Smooth muscle cell of the brain vasculature (primary cell): ENCODE results near the gene TM2D1.
"Not testable (repeated sequence)": the region's sequence is repeated elsewhere in the genome, so short reads cannot be mapped to it uniquely, and the experiment has no call there.

Experiments
- DNase-seq: peaks from one replicate; pipeline ENCODE4 v3.0.0-alpha.2; 2012; ENCODE audit warnings: low read depth, low spot score

Gene TM2D1

DNA sequence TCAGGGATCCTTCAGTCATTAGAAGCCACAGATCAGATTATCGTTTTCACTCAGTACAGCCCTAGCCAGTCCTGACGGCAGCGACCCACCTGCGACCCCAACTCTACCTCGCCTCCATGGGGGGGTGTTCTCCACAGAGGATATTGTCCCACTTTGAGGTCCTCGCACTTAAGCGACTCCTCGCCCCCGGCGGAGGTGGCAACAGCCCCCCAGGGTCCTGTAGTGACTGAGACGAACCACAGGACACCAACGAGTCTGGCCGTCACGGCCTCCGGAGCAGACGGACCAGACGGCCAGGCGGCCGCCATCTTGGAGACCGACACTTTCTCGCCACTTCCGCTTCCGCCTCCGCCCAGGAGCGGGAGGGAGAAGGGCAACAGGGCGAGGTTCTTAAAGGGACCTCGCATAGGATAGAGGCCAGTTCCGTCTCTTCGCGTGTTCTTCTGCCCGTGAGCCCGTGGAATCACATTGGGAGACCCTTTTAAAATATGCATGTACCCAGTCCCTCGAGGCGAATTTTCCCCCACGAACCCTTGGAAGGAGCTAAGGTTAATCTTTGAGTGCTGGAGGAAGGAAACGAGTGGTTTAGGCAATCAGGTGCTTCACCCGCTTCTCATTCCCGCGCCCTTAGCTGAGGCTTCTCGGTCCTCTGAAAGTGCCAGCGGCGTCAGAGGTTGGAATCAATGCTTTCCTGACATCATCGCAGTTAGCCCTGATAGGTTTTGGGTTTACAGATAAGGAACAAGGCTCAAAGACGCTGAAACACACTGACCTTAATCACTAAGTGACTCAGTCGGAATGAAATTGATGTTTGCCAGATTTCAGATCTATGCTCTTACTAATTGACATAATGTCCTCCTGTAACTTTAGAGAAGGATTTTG lies at the start of gene TM2D1:
Gene TM2D1, minus strand, starts transcription at position 329 of the 882 bp plus-strand sequence. Its CDS starts 21 bp downstream, at position 308.
- DNase-seq, result peak; percentile 72

DNA sequence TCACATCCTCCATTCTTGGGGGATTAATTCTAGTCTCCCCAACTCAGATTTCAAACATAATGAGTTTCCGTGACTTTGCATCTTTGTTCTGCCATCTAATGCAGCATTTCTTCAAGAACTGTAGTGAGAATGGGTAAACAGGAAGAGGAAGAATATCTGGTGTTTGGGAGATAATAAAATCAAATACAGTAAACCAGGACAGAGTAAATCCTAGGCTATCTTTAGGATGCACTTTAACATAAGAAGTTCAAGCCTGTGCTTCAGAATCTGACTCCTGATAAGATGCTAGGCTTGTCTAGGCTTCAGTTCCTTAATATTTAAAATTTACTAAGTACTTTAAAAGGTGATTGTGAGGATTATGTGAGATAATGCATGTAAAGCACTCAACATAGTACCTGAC lies 45.2 kb upstream of the TM2D1 start:
- no peak for DNase-seq

DNA sequence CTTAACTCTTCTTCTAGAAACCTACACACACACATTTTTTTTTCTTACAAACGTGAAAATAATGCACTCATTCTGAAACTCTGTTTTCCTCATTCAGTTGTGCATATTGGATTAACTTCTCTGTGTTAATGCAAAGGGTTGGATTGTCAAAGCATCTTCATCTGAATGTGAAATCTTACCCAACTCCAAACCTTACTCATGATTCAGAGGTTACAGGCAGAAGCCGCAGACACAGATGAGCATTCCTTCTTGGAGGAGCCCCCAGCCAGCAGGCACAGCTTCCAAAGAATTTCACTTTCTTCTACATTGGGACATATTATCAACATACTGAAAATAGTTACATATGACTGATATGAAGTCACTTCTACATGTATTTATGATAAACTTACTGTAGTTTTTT lies 33.0 kb upstream of the TM2D1 start:
- DNase-seq, result no peak

DNA sequence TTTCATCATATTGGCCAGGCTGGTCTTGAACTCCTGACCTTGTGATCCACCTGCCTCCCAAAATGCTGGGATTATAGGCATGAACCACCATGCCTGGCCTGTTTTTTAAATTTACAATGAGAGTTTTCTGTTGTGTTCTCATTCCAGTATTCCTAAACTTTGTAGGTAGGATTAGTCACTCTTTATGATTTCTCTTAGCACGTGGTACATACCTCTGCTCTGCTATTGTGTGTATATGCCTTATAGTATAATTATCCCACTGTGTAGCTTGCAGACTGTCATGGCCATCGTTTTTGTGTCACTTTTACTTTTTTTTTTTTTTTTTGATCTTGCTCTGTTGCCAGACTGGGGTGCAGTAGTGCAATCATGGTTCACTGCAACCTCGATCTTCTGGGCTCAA lies 31.8 kb upstream of the TM2D1 start:
- no peak for DNase-seq

DNA sequence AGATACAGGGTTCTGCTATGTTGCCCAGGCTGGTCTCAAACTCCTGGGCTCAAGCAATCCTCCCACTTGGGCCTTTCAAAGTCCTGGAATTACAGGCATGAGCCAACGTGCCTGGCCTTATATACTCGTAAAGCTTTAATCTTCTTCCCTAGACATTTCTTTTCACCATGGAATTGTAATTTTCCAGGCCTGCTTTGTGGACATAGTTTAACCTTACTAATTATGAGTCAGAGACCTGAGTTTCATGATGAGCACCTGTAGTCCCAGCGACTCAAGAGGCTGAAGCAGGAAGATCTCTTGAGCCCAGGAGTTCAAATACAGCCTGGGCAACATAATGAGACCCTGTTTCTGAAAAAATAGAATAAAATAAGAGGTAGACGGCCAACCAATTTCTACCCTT lies 29.6 kb upstream of the TM2D1 start:
- DNase-seq, result no peak

DNA sequence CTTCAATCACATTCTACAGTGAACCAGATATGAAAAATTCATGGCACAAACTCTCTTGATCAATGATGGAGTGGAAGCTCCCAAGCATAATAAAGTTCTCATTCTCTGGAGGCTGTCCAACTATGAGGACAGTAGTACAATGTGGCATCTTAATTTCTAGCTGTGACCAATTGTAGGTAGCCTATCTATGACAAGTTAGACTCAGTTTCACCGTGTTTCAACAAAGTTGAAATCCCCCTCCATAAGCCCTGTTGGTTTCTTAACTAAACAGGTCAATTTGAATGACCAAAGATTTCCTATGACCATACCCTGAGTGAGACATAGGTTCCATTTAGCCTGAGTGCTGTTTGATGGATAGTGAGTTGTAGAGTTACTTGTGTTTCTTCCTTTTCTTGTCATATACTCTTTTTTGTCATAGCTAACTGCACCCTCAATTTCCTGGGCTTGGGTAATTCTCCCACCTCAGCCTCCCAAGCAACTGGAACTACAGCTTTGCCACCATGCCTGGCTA lies 29.1 kb upstream of the TM2D1 start:
- no peak for DNase-seq

DNA sequence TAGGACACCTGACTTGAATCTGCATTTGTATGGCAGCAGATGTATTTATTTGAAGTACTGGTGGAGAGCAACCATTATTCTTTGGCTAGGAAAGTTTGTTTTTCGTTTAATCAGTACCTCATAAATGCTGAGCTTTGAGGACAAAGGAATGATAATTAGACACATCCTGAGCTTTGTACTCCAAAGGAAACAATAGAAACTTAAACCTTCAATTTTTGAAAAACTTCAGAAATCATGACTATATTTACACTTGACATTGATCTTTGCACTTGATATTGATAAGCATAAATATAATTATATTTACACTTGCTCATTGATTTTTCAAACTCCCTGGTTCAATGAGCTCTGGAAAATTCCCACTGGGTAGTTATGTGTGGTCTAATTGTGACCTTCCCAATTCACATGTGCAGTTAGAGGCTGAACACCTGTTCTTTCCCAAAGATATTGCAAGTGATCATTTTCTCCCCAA lies 28.0 kb upstream of the TM2D1 start:
- no peak for DNase-seq

DNA sequence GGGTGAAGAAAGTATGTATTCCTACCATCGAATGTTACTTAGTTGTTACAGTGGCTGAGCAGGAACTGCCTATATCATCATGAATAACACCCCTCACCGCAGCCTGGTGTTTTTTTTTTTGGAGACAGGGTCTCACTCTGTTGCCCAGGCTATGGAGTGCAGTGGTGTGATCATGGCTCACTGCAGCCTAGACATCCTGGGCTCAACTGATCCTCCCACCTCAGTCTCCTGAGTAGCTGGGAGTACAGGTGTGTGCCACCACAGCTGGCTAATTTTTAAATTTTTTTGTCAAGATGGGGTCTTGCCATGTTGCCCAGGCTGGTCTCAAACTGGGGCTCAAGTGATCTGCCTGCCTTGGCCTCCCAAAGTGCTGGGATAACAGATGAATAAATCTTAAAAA lies 24.6 kb upstream of the TM2D1 start:
- DNase-seq, result no peak

DNA sequence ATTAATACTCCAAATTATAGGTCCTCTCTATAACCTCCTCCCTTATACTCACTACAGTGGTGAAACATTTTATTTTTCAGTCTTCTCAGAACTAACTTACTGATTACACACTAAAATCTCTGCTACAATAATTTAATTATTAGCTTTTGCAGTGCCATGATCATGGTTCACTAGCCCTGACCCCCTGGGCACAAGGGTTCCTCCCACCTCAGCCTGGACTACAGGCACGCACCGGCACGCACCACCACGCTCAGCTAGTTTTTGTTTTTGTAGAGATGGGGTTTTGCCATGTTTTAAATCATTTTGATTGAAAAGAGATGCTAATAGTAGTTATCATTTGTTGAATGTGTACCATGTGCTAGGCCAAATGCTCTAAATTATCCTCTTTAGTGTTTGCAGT lies 23.6 kb upstream of the TM2D1 start:
- DNase-seq, result no peak

DNA sequence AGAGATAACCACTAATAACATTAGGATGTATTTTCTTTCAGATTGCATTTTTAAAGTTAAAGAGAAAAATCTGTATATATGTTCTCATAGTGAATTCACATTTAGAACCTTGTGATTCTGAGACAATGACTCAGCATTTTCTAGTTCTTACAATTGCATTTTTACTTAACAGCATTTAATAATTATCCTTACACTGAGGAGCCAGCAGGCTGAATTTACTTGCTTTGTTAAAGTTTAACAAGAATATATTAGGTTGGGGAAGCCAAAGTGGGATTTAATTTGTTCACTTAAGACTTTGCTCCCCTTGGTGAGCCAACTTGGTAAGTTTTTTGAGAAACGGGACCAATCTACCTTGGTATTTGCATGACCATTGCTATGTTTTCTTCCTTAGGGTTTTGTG lies 21.9 kb upstream of the TM2D1 start:
- DNase-seq, result no peak

DNA sequence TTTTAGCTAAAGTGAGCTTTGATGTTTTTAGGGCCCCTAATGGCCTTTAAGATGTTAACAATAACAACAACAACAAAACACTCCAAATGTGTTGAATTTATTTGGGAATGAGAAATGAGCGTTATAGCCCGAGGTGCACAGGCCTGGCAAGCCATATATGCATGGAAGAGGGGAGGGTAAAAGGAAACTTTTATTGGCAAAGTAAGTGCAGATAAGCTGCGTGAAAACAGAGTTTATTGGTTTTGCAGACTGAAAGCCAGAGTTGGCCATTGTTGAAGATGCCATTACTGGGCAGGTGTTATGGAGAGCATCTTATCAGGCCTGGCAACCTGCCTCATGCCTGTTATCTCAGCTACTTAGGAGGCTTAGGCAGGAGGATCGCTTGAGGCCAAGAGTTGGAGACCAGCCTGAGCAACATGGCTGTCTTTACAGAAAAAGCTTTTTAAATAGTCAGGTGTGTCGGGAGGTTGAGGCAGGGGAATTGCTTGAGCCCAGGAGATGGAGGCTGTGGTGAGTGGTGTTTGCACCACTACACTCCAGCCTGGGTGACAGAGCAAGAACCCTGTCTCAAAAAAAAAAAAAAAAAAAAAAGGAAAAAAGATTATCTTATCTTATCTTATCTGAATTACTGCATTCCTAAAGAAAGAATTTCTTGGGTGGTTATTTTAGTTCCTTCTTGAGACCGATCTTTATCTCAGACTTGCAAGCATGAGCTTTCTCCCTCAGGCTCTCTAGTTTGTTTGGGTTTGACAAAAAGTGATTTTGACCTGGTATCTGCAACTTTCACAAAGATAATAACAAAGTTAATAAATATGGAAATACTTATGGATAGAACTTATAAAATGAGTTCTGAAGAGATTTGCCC lies 19.0 kb upstream of the TM2D1 start:
- DNase-seq, result no peak

DNA sequence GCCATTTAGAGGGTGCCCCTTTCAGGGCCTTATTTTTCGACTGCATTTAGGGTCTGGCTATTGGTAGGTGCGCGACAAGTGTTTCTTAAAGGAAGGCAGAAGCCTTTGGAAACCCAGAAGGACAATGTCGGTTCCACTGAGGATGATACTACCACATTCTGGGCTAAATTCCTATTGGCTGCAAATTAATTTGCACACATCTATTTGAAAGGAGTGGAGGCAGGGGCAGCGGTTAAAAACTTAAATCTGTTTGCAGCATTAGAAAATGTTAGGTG lies 18.4 kb upstream of the TM2D1 start:
- DNase-seq, result no peak

DNA sequence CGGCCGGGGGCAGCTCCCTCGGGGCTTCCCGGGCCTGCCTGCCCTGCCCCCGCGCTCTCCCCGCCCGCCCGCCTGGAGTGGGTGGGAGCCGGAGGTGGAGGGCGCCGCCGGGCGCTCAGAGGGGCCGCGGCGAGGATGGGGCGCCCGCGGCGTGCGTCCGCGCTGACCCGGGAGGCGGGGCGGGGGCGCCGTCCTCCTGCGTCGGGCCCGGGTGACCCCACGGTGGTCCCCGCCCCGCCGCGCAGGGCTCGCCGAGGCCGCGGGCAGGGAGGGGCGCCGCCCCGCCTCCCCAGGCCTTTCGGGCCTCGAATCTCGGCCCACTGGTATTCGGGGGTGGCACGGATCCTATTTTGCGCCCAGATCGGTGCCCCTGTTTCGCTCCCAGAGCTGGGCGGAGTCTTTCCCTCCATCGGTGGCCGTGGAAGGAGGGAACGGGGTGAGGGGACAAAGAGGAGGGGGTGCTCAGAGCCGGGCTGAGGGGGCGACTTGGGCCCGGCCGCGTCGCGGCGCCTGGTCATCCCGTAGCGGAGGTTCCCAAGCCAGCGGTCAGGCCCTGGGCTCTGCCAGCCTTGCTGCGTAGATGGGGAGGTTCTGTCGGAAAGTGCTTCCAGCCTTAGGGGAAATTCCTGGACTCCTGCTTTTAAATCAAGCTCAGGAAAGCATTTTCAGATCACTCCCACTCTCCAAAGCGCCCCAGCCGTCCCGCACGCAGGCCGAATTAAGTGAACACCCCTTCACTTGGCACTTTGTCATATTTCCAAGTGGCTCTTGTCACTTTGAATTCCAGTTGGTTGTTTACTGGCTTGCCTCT lies 17.9 kb upstream of the TM2D1 start:
- no peak for DNase-seq

DNA sequence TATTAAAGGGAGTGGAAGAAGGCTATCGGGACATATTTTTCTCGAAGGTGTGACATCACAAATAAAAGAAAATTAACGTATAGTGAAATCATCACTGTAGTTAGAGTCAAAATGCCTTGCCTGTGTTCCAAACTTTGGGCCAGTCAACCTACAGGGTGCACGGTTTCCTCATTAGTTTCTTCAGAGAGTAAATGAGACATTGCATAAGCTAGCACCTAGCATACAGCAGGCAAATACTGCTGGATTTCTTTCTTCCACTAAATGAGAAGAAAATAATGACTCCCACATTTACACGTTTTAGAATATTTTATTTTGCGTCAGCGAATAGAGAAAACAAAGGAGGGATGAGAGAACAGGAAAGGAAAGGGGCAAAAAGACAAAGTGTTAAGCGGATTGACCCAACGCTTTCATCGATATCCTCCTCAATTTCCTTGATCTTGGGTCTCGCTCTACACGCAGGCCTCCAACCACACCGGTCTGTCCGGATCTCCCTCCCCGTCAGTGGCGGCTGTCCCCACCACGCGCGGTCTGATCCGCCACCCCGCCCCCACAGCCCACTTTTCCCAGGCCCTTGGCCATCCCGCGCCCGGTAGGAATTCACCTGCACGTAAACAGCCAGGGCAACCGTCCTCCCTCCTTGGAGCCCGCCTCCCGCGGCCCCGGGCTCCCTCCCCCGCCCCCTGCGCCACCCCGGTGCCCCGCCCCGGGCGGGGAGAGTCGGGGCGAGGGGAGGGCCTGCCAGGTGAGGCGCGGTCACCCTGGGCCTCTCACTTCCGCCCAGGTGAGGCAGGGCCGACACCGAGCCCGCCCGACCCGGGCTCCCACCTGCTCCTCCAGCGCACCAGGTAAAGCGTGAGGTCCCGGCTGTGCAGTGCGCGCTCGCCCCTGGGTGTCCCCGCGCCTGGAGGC lies 17.0 kb upstream of the TM2D1 start, which contains the start of gene PATJ:
Gene PATJ, plus strand, starts transcription at position 770 of the 909 bp plus-strand sequence. CDS start 20,413 bp downstream, outside the sequence.
- no peak for DNase-seq

DNA sequence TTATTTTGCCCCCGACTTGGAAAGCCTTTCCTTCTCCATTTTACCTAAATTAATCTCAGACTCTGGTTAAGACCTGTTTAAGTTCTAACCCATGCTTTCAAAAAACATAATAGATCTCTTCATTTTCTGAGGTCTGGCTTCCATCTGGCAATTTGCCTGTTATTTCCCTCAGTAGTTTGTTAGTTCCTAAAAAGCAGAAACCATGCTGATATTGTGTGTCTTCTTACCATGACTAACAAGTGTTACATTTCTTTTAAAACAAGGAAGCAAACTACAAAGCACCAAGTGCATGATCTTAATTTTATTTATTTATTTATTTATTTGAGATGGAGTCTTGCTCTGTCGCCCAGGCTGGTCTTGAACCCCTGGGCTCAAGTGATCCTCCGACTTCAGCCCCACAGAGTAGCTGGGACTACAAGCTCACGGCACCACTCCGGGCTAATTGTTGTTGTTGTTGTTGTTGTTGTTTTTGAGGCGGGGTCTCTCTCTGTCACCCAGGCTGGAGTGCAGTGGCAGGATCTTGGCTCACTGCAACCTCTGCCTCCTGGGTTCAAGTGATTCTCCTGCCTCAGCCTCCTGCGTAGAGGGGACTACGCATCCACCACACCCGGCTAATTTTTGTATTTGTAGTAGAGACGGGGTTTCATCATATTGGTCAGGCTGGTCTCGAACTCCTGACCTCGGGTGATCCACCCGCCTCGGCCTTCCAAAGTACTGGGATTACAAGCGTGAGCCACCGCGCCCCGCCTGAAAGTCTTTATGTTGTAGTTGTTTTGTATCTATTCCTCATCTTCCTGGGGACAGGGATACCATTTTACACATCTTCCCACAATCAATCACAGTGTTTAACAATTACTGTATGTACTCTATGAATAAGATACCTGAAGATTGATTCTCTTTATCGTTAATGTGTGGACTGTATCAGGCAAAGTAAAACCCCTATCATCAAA lies 16.1 kb upstream of the TM2D1 start:
- no peak for DNase-seq

DNA sequence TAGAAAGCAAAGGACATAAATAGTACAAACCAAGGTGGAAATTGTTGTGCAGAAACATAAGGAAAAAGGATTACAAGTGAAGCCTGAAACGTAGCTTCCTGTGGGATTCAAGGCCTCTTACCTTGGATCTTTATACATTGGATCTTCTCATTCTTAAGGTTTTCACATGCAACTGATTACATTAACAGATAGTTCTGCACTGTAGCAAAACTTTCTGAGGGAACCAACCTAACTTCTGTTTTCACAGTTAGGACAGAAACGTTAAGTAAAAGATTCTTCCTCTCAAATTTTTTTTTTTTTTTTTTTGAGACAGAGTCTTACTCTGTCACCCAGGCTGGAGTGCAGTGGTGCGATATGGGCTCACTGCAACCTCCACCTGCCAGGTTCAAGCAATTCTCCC lies 7.8 kb upstream of the TM2D1 start:
- no peak for DNase-seq

DNA sequence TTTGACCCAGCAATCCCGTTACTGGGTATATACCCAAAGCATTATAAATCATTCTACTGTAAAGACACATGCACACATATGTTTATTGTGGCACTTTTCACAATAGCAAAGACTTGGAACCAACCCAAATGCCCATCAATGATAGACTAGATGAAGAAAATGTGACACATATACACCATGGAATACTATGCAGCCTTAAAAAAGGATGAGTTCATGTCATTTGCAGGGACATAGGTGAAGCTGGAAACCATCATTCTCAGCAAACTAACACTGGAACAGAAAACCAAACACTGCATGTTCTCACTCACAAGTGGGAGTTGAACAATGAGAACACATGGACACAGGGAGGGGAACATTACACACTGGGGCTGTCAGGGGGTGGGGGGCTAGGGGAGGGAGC lies 5.7 kb upstream of the TM2D1 start:
- not testable (repeated sequence) for DNase-seq

DNA sequence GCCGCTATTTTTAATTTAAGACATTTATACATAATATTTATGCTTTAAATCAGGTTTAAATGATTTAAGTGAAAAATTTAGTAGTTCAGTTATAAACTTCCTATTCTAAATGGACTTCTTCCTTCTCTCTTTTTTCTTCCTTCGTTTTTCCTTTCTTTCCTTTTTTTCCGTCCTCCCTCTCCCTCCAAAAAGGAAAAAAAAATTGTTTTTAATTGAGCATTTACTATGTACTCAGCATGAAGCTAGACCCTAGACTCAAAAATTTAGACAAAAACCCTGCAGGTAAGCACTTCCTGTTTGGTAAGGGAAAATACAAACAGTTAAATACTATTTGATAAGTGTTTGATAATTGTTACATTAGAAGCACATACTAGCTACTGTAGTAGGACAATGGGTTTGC lies 2.6 kb upstream of the TM2D1 start:
- no peak for DNase-seq

DNA sequence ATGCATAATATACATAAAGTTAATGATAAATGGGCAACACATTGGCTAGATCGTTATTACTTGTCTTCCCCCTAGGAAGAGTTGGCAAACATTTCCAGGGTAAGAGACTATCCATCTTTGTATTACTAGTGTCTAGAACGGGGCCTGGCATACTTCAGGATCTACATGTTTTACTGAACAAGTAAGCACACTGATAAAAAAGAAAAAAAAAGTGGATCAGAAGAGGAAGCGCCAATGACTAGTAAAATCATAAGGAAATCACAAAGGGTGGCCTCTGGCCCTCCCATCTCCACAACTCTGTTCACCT lies 482 bp downstream of the TM2D1 start:
- DNase-seq, result no peak
